Stimulated activated naive CD8-positive, alpha-beta T cell treated with anti-CD3 and anti-CD28 coated beads, Interleukin-15, amount 100 ng/mL, for 72 hours (primary cell): ENCODE measurements around the gene SART1.
"Not testable (repeated sequence)": the region's sequence is repeated elsewhere in the genome, so short reads cannot be mapped to it uniquely, and the experiment has no call there.

Experiments used
- ATAC-seq: fragments of 150-1000 bp; cut with Tn5 transposase; 2 replicates; pipeline ENCODE4 v1.10.0; 2021; ENCODE audit warnings: mild to moderate bottlenecking, moderate library complexity
- DNase-seq, 2 donors: peaks; one replicate each; pipeline ENCODE4 v3.0.0; 2021 to 2022
- H3K27ac Mint-ChIP-seq, 2 donors: one replicate each; pipeline ENCODE4 v1.8.0; 2022; ENCODE audit warnings: mild to moderate bottlenecking in 2 of 2, mixed read lengths in 2 of 2, moderate library complexity in 2 of 2
- H3K27me3 Mint-ChIP-seq: one replicate; pipeline ENCODE4 v1.8.0; 2022; ENCODE audit warnings: mixed read lengths
- H3K4me1 Mint-ChIP-seq: one replicate; pipeline ENCODE4 v1.8.0; 2022; ENCODE audit warnings: mild to moderate bottlenecking, mixed read lengths
- H3K4me3 Mint-ChIP-seq, 2 donors: one replicate each; pipeline ENCODE4 v1.8.0; 2022; ENCODE audit warnings: mild to moderate bottlenecking in 2 of 2, mixed read lengths in 2 of 2, moderate library complexity in 1 of 2
- H3K9me3 Mint-ChIP-seq, 2 donors: one replicate each; pipeline ENCODE4 v1.8.0; 2022; ENCODE audit warnings: mixed read lengths in 2 of 2

SART1 gene

GRCh38 chr11:65992056-65992455, 30.5 kb downstream of the SART1 start:
- H3K4me3 Mint-ChIP-seq: no peak overlapping the region
- ATAC-seq (no peak), DNase-seq (no peak)
- no peaks in the 10 kb centered on the region for H3K27me3 Mint-ChIP-seq
- H3K9me3 Mint-ChIP-seq: no peaks in the 10 kb centered on the region
- peaks cover 9% of the 10 kb centered on the region for H3K4me1 Mint-ChIP-seq
- H3K27ac Mint-ChIP-seq: no peak overlapping the region

- ATAC-seq (no peak), DNase-seq (no peak)
- H3K27me3 Mint-ChIP-seq: no peaks in the 10 kb centered on the region
- peaks cover 34% of the 10 kb centered on the region for H3K4me1 Mint-ChIP-seq
- H3K4me3 Mint-ChIP-seq: no peak overlapping the region
- H3K9me3 Mint-ChIP-seq: no peaks in the 10 kb centered on the region
- H3K27ac Mint-ChIP-seq: no peak overlapping the region
Observed at GRCh38 chr11:65997286-65997685, 35.8 kb downstream of the SART1 start.

GRCh38 chr11:66001942-66002647, 40.6 kb downstream of the SART1 start, which contains the start of the genes BANF1 and EIF1AD:
Gene BANF1 (plus strand): TSS chr11:66002503. CDS start chr11:66003251, 748 bp downstream.
Gene EIF1AD (minus strand): TSS chr11:66002157. CDS start chr11:66000389, 1,768 bp downstream.
- peak; percentile 94 to 98 for DNase-seq
- Mint-ChIP-seq H3K9me3 (no peaks in the 10 kb centered on the region), H3K27ac (peak within 1 kb of the TSS; percentile 99), H3K4me3 (peak within 1 kb of the TSS; percentile 97 to 100), H3K4me1 (peaks cover 66% of the 10 kb centered on the region), H3K27me3 (no peaks in the 10 kb centered on the region)
- ATAC-seq: peak; percentile 93

- no peaks in the 10 kb centered on the region for H3K9me3 Mint-ChIP-seq
- ATAC-seq: peak; percentile 73
- peak overlapping the region; percentile 82 to 99 for H3K27ac Mint-ChIP-seq
- peaks cover 66% of the 10 kb centered on the region for H3K4me1 Mint-ChIP-seq
- DNase-seq: no peak
- peak overlapping the region; percentile 97 to 100 for H3K4me3 Mint-ChIP-seq
- H3K27me3 Mint-ChIP-seq: no peaks in the 10 kb centered on the region
Observed at GRCh38 chr11:66002648-66003225, 41.2 kb downstream of the SART1 start.

GRCh38 chr11:66003291-66003690, 41.8 kb downstream of the SART1 start:
- peak overlapping the region; percentile 82 to 93 for H3K27ac Mint-ChIP-seq
- ATAC-seq: no peak
- H3K4me3 Mint-ChIP-seq: peak overlapping the region; percentile 97 to 100

GRCh38 chr11:66004186-66004585, 42.7 kb downstream of the SART1 start:
- Mint-ChIP-seq H3K4me1 (peaks cover 56% of the 10 kb centered on the region), H3K9me3 (no peaks in the 10 kb centered on the region), H3K27me3 (no peaks in the 10 kb centered on the region), H3K27ac (peak overlapping the region; percentile 48 to 52), H3K4me3 (peak overlapping the region in 1 of 2 donors; percentile 9)
- no peak for ATAC-seq
- DNase-seq: no peak

More at GRCh38 chr11:66003291-66003690, 41.8 kb downstream of the SART1 start:
- Mint-ChIP-seq H3K4me1 (peaks cover 63% of the 10 kb centered on the region), H3K9me3 (no peaks in the 10 kb centered on the region), H3K27me3 (no peaks in the 10 kb centered on the region)
- no peak for DNase-seq

GRCh38 chr11:66006134-66006890, 44.8 kb downstream of the SART1 start:
- DNase-seq: no peak
- Mint-ChIP-seq H3K4me3 (no peak overlapping the region), H3K27me3 (peaks cover 2% of the 10 kb centered on the region), H3K9me3 (no peaks in the 10 kb centered on the region), H3K4me1 (peaks cover 39% of the 10 kb centered on the region), H3K27ac (no peak overlapping the region)
- no peak for ATAC-seq

GRCh38 chr11:66006891-66007176, 45.3 kb downstream of the SART1 start:
- Mint-ChIP-seq H3K4me3 (no peak overlapping the region), H3K27ac (no peak overlapping the region), H3K4me1 (peaks cover 43% of the 10 kb centered on the region), H3K9me3 (no peaks in the 10 kb centered on the region), H3K27me3 (peaks cover 7% of the 10 kb centered on the region)
- no peak for DNase-seq
- no peak for ATAC-seq

GRCh38 chr11:66007201-66007634, 45.7 kb downstream of the SART1 start:
- Mint-ChIP-seq H3K4me3 (no peak overlapping the region), H3K27ac (peak overlapping the region in 1 of 2 donors; percentile 66), H3K9me3 (no peaks in the 10 kb centered on the region), H3K4me1 (peaks cover 43% of the 10 kb centered on the region), H3K27me3 (peaks cover 11% of the 10 kb centered on the region)
- no peak for DNase-seq
- ATAC-seq: no peak

GRCh38 chr11:66008095-66008467, 46.5 kb downstream of the SART1 start:
- DNase-seq (no peak), ATAC-seq (no peak)
- Mint-ChIP-seq H3K27me3 (peaks cover 20% of the 10 kb centered on the region), H3K9me3 (no peaks in the 10 kb centered on the region), H3K4me1 (peaks cover 35% of the 10 kb centered on the region), H3K27ac (no peak overlapping the region), H3K4me3 (no peak overlapping the region)

GRCh38 chr11:66008468-66009101, 47.1 kb downstream of the SART1 start:
- H3K4me1 Mint-ChIP-seq: peaks cover 30% of the 10 kb centered on the region
- peaks cover 25% of the 10 kb centered on the region for H3K27me3 Mint-ChIP-seq
- DNase-seq (no peak), ATAC-seq (no peak)
- peak overlapping the region in 1 of 2 donors; percentile 33 for H3K27ac Mint-ChIP-seq
- no peak overlapping the region for H3K4me3 Mint-ChIP-seq
- H3K9me3 Mint-ChIP-seq: no peaks in the 10 kb centered on the region

GRCh38 chr11:66010036-66010435, 48.5 kb downstream of the SART1 start:
- not testable (repeated sequence) for H3K4me3 Mint-ChIP-seq, DNase-seq, H3K9me3 Mint-ChIP-seq, ATAC-seq
- Mint-ChIP-seq H3K27ac (peak overlapping the region in 1 of 2 donors; percentile 49), H3K4me1 (peaks cover 21% of the 10 kb centered on the region), H3K27me3 (peaks cover 35% of the 10 kb centered on the region)

- no peaks in the 10 kb centered on the region for H3K9me3 Mint-ChIP-seq
- H3K4me3 Mint-ChIP-seq: peak overlapping the region in 1 of 2 donors; percentile 63
- ATAC-seq (no peak), DNase-seq (no peak)
- H3K27me3 Mint-ChIP-seq: peaks cover 36% of the 10 kb centered on the region
- peaks cover 16% of the 10 kb centered on the region for H3K4me1 Mint-ChIP-seq
- H3K27ac Mint-ChIP-seq: no peak overlapping the region
Observed at GRCh38 chr11:66011239-66011784, 49.8 kb downstream of the SART1 start.

- no peaks in the 10 kb centered on the region for H3K9me3 Mint-ChIP-seq
- DNase-seq (no peak), ATAC-seq (peak; percentile 36)
- H3K4me3 Mint-ChIP-seq: peak within 1 kb of the TSS; percentile 45 to 63
- peaks cover 36% of the 10 kb centered on the region for H3K27me3 Mint-ChIP-seq
- H3K4me1 Mint-ChIP-seq: peaks cover 11% of the 10 kb centered on the region
- H3K27ac Mint-ChIP-seq: no peak within 1 kb of the TSS
Observed at GRCh38 chr11:66011785-66012303, 50.3 kb downstream of the SART1 start, which contains the start of gene CST6. Gene CST6 (plus strand): TSS chr11:66012008. CDS start chr11:66012045, 37 bp downstream.

GRCh38 chr11:66012371-66012945, 50.9 kb downstream of the SART1 start:
- no peaks in the 10 kb centered on the region for H3K9me3 Mint-ChIP-seq
- no peak overlapping the region for H3K27ac Mint-ChIP-seq
- ATAC-seq: no peak
- no peak for DNase-seq
- H3K4me1 Mint-ChIP-seq: peaks cover 16% of the 10 kb centered on the region
- H3K27me3 Mint-ChIP-seq: peaks cover 36% of the 10 kb centered on the region
- peak overlapping the region; percentile 45 to 63 for H3K4me3 Mint-ChIP-seq
